ENCODE measurements around the gene SLC25A23. TPM values are rescaled to one million over a fixed set of nuclear protein-coding genes. Genes with fewer than 3 reads are reported as not detected.

Gene SLC25A23
- total and polyA plus RNA-seq, 2 experiments from 2014 or later: 25.7 to 96.4 TPM

- Histone ChIP-seq H3K79me2 (replicated peaks; ENCODE audit: insufficient read depth) (no peaks in the 10 kb centered on the region), H4K20me1 (replicated peaks; ENCODE audit: insufficient read depth) (no peaks in the 10 kb centered on the region), H3F3A (replicated peaks; ENCODE audit: low read depth) (no peaks in the 10 kb centered on the region), H2AFZ (no peak overlapping the region), H3K4me2 (no peak overlapping the region), H3K27me3 (ENCODE audit: insufficient read depth) (peaks cover 10% of the 10 kb centered on the region; the same call in 1 of the 2 replicates), H3K4me1 (ENCODE audit: insufficient read depth) (peaks cover 6% of the 10 kb centered on the region; the same call in 1 of the 2 replicates), H3K4me3 (no peak overlapping the region), H3K27ac (ENCODE audit: low read depth) (no peak overlapping the region), H3K9me2 (ENCODE audit: insufficient read depth) (no peaks in the 10 kb centered on the region), H3K36me3 (ENCODE audit: insufficient read depth) (no peaks in the 10 kb centered on the region)
- H3K27me3 Mint-ChIP-seq (ENCODE audit: insufficient read depth, low read depth, poor library complexity): peaks cover 22% of the 10 kb centered on the region
- H3K9me3 Mint-ChIP-seq: no peaks in the 10 kb centered on the region; the same call in 2 of the 3 replicates
- H3K27ac Mint-ChIP-seq: no peak overlapping the region
- TF ChIP-seq POLR2AphosphoS5 (IDR thresholded peaks at IDR 0.05; ENCODE audit: low read depth) (no peak), ZNF114 (CRISPR knock-in tag; IDR thresholded peaks at IDR 0.05) (no peak), CTCF (conservative IDR thresholded peaks at IDR 0.05; ENCODE audit: low read depth in 2 of 2) (no peak), ZNF462 (CRISPR knock-in tag; IDR thresholded peaks at IDR 0.05) (no peak), ZNF331 (CRISPR knock-in tag; IDR thresholded peaks at IDR 0.05; ENCODE audit: low read depth) (no peak), CREB1 (CRISPR knock-in tag; IDR thresholded peaks at IDR 0.05; ENCODE audit: low read depth) (no peak), EZH2 (IDR thresholded peaks at IDR 0.05; ENCODE audit: low read depth, unreplicated experiment) (no peak), ETS1 (IDR thresholded peaks at IDR 0.05) (no peak), JUNB (IDR thresholded peaks at IDR 0.05; ENCODE audit: unreplicated experiment) (no peak), STAT1 (IDR thresholded peaks at IDR 0.05; ENCODE audit: unreplicated experiment) (no peak), NANOG (IDR thresholded peaks at IDR 0.05; ENCODE audit: borderline replicate concordance) (no peak), EZH2phosphoT487 (IDR thresholded peaks at IDR 0.05; ENCODE audit: unreplicated experiment) (no peak), REST (IDR thresholded peaks at IDR 0.05; ENCODE audit: unreplicated experiment) (no peak)
- H3K4me3 Mint-ChIP-seq: peak overlapping the region; percentile 49; the same call in 2 of the 3 replicates
- H3K4me1 Mint-ChIP-seq: peaks cover 10% of the 10 kb centered on the region
- DNase-seq (ENCODE audit: low spot score) (no peak), ATAC-seq (no peak)
- H3K36me3 Mint-ChIP-seq (ENCODE audit: low read depth): no peaks in the 10 kb centered on the region; the same call in 2 of the 3 replicates
Observed at GRCh38 chr19:6503407-6504201, 44.0 kb upstream of the SLC25A23 start.
